ENCODE results near the gene OR5H2.

The OR5H2 gene

DNA sequence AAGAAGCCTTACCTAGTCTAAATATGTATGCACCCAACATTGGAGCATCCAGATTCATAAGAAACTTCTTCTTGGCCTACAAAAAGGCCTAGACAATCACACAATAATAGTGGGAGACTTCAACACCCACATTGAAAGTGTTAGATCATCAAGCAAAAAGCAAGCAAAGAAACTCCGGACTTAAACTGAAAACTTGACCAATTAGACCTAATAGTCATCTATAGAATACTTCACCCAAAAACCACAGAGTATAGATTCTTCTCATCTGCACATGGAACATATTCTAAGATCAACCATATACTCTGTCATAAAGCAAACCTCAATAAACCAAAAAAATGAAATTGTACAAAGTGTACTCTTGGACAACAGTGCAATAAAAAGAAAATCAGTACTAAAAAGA is 49.0 kb downstream of the OR5H2 start:
- no peak for DNase-seq (ENCODE audit: low read depth)
